Measurements from ENCODE around the gene IMPDH2. TPM values are rescaled to one million over a fixed set of nuclear protein-coding genes. Genes with fewer than 3 reads are reported as not detected.
"Not testable (repeated sequence)": the region's sequence is repeated elsewhere in the genome, so short reads cannot be mapped to it uniquely, and the experiment has no call there.

IMPDH2 gene
- total RNA-seq, 1 experiment from 2014 or later = 202 TPM

GRCh38 chr3:49021213-49021812 is 7.9 kb downstream of the IMPDH2 start:
- peak; percentile 98 for DNase-seq (ENCODE audit: low read depth)

DNA sequence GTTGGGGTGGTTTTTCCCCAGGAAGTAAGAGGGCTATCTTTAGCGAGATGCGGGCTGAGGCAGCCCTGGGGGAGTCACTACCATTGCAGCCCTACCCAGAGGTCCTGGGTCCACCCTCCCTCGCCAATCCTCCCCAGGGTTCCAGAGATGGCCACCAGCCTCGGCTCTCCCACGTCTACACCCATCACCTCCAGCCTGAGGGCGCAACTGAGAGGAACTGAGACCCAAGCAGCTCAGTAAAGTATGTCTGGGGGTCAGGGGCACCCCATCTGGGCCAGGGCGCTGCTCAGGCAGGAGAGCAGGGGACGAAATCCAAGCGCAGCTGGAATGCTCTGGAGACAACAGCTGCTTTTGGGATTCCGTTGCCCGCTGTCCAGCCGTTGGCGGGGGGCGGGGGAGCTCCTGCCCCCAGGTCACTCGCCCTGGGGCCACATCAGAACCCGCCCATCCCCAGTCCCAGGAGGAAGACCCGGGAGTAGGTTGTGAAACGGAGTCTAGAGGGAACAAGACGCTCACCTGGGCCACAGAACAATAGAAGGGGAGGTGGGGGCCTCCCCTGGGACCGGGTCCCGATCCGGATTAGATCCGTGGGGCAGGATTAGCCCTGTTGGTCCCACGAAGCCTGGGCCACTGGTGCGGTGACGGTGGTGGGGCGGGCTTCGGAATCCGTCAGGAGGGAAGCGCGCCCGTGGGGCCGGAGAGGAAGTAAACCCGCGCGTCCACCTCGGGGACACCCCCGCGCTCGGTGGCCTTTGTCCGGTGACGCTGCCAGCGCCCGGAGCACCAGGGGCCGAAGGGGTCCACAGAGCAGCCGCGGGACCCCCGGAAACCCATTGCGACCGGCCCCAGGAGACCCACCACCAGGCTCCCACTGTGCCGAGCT is 8.6 kb downstream of the IMPDH2 start:
- DNase-seq (ENCODE audit: low read depth) = no peak

GRCh38 chr3:49019941-49020329 is 9.3 kb downstream of the IMPDH2 start:
- DNase-seq (ENCODE audit: low read depth) = no peak

GRCh38 chr3:49018707-49019006 is 10.5 kb downstream of the IMPDH2 start:
- no peak for DNase-seq (ENCODE audit: low read depth)

- peak; percentile 63 for DNase-seq (ENCODE audit: low read depth)
Observed at GRCh38 chr3:49017971-49018706, 11.1 kb downstream of the IMPDH2 start, which contains the start of gene DALRD3. DALRD3 (minus strand) TSS chr3:49018580; CDS start chr3:49018564, 16 bp downstream.

GRCh38 chr3:49017229-49017970 is 11.8 kb downstream of the IMPDH2 start:
- no peak for DNase-seq (ENCODE audit: low read depth)

GRCh38 chr3:49016414-49017228 is 12.6 kb downstream of the IMPDH2 start:
- DNase-seq (ENCODE audit: low read depth) = no peak

DNA sequence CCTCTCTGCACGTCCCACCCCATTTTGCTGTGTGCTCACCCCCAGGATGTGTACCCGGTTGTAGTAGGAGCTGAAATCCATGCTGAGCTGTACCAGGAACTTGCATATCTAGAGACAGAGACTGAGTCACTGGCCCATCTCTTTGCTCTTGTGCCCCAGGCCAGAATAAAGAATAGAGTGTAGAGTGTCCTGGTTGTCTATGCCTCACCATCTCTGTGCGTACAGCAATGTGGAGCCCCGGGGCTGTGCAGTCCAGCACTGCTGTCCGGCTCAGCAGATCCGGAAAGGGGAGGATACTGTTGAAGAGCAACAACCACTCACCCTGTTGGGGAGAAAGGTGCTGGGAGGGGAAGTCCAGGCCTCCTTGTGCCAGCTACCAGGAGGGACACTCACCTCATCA is 13.4 kb downstream of the IMPDH2 start:
- no peak for DNase-seq (ENCODE audit: low read depth)

DNA sequence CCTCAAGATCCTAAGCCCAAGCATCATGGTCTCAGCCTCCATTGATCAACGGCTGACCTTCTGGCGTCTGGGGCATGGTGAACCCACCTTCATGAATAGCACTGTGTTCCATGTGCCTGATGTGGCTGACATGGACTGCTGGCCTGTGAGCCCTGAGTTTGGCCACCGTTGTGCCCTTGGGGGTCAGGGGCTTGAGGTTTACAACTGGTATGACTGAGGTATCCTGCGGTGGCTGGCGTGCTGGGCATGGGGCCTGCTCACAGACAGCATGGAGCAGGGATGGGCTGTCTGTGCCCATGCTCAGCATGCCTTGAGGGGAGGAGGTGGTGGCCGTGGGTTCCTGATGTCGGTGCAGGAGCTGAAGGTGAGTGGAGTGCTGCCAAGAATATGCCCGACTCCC is 14.1 kb downstream of the IMPDH2 start:
- no peak for DNase-seq (ENCODE audit: low read depth)

- no peak for DNase-seq (ENCODE audit: low read depth)
Observed at GRCh38 chr3:49013738-49014660, 15.2 kb downstream of the IMPDH2 start.

- no peak for DNase-seq (ENCODE audit: low read depth)
Observed at GRCh38 chr3:49013113-49013737, 16.0 kb downstream of the IMPDH2 start.

DNA sequence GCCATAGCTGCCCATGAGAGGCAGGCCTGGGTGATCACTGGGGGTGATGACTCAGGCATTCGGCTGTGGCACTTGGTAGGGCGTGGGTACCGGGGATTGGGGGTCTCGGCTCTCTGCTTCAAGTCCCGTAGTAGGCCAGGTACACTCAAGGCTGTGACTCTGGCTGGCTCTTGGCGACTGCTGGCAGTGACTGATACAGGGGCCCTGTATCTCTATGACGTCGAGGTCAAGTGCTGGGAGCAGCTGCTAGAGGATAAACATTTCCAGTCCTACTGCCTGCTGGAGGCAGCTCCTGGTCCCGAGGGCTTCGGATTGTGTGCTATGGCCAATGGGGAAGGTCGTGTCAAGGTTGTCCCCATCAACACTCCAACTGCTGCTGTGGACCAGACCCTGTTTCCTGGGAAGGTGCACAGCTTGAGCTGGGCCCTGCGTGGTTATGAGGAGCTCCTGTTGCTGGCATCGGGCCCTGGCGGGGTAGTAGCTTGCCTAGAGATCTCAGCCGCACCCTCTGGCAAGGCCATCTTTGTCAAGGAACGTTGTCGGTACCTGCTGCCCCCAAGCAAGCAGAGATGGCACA is 16.7 kb downstream of the IMPDH2 start:
- DNase-seq (ENCODE audit: low read depth) = no peak

DNA sequence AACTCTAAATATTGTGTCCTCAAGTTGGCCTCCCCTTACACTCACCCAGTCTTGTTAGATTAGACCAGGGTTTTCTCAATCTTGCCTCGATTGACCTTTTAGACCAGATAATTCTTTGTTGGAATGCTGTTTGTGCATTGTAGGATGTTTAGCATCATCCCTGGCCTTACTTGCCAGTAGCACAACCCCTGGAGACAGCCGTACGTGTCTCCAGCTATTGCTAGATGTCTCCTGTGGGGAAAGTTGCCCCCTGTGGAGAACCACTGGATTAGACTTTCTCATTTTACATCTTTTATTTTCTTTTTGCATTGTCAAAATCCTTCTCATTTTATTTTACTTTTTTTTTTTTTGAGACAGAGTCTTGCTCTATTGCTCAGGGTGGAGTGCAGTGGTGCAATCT is 19.8 kb downstream of the IMPDH2 start:
- DNase-seq (ENCODE audit: low read depth) = no peak

DNA sequence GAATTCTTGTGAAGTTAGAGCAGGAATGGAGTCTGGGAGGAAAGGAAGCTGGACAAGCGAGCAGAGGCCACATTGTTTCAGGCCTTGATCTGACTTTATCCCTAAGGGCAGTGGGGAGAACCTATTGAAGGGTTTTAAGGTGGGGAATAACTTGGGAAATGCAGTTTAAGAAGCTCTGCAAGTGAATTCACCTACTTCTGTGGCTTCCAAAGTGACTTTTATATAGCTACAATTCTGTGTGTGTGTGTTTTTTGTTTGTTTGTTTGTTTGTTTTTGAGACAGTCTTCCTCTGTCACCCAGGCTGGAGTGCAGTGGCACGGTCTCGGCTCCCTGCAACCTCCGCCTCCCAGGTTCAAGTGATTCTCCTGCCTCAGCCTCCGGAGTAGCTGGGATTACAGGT is 20.6 kb downstream of the IMPDH2 start:
- DNase-seq (ENCODE audit: low read depth) = not testable (repeated sequence)

DNA sequence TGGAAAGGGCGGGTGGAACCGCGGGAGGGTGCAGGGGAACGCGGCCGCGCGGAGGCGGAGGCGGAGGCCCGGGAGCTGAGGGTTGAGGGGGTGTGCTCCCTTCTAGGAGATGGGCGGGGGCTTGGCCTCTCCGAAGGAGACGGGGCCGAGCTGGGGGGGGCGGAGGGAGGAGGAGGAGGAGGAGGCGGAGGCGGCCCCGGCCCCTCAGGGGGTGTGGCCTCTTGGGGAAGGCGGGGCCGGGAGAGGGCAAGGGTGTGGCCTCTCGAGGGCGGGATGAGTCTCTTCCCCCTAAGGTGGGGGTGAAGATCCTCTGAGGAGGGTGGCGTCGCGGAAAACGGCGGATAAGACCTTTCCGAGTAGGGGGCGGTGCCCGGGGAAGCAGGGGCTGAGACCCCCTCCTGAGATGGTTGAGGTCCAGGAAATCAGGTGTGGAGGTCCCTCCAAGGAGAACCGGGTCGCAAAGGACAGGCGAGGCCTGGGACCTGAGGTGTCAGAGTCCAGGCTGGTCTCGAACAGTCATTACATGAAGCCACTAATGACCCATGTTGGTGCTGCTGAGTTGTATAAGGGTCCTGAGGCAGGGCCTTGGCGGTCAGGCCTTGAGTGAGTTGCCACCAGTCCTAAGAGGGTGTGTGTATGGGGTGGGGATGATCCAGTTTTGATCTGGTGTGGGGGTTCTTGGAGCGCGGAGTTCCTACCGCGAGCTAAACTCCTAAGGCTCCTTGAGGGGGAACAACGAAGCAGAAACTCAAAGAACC is 21.2 kb downstream of the IMPDH2 start:
- peak; percentile 81 for DNase-seq (ENCODE audit: low read depth)

DNA sequence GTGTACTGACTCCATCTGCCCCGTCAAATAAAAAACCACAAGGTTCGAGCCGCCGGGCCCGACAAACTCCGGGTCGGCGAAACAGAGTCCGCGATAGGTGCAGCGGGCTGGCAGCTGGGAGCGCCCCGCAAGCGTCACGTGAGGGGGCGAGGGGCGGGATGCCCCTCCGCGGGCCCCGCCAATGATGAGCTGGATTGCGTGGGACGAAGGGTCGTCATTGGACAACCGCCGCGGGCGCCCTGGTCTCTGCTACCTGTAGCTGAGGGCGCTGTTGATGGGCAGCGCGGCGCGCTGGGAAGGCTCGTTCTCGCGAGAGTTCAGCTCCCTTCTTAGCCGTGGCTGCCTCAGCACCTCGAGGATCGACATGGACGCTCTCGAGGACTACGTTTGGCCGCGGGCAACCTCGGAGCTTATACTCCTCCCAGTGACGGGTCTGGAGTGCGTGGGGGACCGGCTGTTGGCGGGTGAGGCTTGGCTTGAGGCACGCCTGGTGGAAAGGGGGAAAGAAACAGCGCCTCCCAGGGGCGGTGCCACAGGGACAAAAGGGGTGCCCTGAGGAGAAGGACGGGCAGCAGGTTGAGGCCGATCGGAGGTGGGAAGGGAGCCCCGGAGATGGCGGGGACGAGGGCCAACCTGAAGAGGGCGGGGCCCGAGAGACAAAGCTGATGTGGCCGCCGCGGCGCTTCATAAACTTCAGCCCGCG is 22.0 kb downstream of the IMPDH2 start, which contains the start of gene WDR6:
TSS of gene WDR6 (plus strand) at position 324 of the 703 bp plus-strand sequence. CDS start at position 365, 41 bp downstream.
- DNase-seq (ENCODE audit: low read depth) = peak; percentile 97

DNA sequence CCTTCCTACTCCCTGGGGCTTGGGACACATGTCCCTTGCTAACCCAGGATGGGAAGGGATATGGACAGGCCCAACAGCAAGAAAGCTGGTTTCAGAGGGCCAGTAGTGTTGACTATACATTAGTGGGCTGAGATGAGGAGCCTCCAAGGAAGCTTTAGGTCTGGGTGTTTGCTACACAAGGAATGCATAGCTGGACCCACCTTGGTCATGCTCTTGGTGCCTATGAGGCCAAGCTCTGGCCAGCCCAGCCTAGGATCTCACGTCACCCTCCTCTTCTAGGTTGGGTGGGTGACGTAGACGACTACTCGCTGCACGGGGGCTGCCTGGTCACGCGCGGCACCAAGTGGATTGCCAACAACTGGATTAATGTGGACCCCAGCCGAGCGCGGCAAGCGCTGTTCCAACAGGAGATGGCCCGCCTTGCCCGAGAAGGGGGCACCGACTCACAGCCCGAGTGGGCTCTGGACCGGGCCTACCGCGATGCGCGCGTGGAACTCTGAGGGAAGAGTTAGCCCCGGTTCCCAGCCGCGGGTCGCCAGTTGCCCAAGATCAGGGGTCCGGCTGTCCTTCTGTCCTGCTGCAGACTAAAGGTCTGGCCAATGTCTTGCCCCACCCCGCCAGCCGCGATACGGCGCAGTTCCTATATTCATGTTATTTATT is 22.7 kb downstream of the IMPDH2 start:
- no peak for DNase-seq (ENCODE audit: low read depth)
